Right kidney (tissue), 1 donor: ENCODE results near the gene FUCA1.

ENCODE experiments used
- DNase-seq: peaks from one replicate; pipeline ENCODE4 v3.0.0-alpha.2; 2016

FUCA1 gene

DNA sequence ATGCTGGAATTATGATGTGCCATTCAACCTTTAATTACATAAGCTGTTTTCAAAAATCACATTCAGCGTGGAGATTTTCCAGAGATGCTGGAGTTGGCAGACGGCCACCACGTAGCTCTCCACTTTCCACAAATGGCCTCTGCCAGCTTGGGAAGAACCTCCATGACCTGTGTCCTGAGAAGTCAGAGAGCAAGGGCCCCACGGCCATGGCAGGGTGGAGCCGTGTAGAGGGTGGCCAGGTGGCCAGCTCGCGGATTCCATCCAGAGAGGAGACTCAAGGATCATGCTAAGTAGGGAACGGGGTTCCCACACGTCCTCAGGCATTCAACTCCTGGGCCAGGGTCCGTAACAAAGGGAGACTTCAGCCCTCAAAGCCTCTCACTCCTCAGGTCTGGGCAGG, 66.2 kb downstream of the FUCA1 start:
- no peak for DNase-seq

DNA sequence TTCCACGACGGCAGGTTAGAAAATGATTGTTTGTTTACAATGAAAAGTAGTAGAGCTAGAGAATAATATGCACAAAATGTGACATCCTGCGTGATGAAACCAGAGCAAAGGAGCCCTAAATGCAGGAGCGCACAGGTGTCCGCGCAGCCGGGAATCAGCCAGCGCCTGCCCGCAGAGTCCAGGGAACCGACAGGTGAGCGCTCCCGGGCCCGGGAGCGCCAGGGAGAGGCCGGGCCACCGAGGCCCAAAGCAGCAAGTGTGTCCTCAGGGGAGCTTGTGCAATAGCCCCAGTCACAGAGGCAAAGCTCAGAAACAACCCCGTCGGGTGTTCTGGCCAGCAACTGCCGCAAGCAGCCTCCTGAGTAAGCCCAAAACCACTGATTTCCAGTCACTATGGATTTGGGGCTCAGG, 66.7 kb downstream of the FUCA1 start:
- DNase-seq, result no peak

DNA sequence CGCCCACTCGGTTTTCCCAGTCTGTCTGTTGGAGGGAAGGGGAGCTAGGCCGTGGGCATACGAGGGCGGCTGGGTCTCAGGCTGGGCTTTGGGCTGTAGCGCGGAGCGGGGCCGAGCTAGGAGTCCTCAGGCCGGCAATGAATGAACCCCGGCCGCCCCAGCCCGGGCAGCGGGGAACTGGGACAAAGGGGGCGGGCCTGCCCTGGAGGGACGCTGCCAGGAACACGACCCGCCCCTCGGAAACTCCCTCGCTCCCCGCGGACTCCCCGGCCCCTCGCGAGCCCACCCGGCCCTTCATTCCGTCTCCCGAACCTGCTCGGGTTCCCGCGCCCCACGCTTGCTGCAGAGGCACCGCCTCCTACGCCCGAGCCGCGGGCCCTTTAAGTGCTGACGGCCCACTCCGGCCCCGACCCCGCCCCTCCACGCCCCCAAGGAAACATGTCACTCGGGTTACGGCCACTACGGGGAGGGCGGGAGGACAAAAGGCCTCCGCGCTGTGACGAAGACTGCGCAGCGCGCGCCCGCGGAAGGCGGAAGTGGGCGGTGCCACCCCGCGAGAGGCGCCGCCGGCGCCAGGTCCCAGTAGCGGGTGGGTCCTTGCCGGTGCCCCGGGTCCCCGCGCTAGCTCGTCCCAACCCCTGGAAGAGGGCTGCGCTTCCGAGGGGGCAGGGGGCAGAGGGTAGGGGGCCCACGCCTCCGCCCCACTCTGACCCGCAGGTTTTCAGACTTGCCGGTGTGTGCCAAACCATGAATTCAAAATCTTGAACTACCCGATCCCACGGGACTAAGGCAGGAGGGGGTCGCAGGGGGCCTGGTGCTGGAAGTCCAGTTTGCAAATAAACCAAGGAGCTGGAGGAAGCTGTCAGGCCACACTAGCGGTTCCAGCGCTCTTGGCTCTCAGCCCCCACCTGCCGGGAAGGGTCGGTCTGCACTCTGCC, 67.4 kb downstream of the FUCA1 start, which contains the start of gene GALE:
GALE (minus strand) TSS at position 355 of the 938 bp plus-strand sequence. CDS start 1,747 bp downstream, outside the sequence.
- peak; percentile 84 for DNase-seq

DNA sequence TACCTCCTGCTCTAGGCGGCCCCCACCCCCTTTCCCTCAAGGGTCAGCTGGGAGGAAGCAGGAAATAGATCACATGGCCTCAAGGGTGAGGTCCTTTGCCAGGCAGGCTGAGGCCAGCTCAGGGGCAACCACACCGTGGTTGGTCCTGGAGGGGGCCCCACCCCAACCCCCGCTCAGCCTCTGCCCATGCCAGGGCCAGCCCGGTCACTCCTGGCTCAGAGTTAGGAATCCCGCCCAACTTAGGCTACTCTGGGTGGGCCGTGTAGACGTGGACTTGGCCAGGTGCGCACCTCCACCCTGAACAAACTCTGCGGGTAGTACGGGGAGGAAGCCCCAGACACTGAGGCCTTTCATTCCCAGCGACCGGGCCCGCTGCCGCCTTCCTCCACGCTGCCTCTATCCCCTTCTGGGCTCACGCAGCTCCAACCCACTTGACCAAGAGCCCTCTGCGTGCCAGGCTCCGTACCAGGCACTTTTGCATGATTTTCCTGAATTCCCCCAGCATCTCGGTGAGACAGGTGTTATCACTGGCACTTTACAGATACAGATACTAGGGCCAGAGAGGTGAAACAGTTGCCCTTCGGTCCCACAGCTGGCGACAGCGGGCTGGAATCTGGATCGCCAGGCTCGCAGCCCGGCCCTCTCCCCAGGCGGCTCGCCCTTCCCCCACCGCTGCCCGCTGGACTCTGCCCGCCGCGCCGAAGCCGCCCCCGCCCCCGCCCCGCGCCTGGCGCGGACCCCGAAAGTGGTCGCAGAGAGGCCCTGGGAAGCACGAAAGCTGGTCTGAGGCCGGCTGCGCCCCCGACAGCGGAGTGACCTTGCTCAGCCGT, 68.3 kb downstream of the FUCA1 start:
- DNase-seq, result peak; percentile 67

DNA sequence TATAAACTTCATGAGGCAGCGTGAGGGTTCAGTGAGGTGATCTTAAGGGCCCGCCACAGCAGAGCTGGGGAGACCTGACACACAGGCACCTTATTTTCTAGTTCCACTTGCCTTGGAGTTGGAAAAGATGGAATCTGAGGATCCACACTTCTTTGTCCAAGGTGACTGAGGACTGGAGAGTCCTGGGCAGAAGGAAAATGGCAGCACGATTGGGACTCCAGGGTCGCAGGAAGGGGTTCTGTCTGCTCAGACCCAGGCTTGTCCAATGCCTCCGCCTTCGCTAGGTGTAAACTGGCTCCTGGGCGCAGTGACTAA, 68.9 kb downstream of the FUCA1 start:
- no peak for DNase-seq

DNA sequence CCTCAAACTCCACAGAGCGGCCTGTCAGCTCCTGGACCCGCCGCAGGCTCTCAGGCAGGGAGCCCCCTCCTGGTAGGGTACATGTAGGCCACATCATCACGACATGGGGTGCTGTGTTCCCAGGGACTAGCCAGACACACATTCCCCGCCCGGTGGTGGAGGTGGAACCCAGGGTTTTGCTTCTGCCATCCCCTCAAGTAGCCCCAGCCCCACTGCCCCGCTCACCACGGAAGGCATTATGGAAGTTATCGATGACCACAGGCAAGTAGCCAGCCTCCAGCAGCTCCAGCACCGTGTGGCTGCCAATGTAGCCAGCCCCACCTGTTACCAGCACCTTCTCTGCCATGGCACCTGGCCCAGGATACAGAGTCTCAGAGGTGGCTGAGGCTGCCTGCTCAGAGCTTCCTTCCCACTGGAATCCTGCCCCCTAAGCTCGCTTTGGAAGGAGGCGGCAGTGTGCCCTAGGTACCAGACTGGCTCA, 69.4 kb downstream of the FUCA1 start:
- DNase-seq, result no peak

DNA sequence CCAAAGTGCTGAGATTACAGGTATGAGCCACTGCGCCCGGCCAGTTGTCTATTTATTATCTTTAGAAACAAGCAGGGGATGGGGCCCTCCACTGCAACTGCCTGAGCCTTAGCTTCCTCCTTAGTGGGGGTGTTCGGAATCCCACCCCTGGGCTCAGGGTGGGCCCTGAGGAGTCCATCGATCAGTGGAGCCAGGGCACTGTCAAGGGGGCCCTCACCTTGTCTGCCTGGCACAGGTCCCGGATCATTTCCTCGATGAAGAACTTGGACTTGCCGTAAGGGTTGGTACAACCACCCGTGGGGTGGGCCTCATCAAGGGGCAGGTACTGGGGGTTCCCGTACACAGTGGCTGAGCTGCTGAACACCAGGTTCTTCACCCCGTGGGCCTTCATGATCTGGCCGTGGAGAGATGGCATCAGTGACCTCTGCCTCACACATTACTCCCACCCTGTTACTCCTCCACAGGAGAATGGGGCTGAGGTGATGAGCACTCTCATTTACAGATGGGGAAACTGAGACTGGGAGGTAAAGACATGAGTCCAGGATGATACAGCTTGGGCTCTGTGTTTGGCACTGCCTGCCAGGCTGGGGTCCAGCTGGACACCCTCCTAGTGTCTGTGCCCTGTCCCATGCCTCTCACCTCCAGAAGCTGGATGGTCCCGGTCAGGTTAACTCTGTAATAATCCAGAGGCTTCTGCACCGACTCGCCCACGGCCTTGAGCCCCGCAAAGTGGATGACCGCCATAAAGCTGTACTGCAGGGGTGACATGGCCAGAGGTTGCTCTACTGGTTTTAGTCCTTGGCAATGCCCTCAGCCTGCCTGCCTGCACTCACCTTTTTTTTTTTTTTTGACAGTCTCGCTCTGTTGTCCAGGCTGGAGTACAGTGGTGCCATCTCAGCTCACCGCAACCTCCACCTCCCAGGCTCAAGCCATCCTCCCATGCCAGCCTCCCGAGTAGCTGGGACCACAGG, 70.3 kb downstream of the FUCA1 start:
- no peak for DNase-seq

DNA sequence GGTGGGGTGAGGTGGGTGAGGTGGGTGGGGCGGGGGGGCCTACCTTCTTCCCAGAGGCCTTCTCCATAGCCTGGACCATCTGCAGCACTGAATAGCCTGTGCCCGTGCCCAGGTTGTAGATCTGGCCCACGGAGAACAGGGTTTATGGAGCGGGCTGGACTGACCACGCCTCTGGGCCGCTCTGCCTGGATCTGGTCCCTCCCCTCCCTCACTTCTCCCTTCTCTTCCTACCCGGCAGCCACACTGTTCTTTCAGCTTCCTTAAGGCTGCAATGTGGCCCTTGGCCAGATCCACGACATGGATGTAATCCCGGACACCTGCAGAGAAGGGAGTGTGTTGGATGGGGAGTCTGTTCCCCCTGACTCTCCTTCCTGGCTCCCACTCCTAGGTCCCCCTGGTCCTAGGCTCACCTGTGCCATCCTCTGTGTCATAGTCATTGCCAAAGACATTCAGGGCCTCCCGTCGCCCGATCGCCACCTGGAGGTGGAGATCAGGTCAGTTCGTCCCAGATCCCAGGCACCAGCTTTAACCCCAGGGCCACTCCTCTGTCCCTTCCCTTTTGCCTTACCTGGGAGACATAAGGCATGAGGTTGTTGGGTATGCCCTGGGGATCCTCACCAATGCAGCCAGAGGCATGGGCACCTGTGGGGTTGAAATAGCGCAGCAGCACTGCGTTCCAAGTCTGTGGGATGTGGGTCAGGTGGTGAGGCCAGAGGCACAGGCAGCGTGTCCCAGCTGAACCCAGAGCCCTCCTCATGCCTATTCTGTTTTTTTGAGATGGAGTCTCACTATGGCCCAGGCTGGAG, 71.4 kb downstream of the FUCA1 start:
- DNase-seq, result no peak

DNA sequence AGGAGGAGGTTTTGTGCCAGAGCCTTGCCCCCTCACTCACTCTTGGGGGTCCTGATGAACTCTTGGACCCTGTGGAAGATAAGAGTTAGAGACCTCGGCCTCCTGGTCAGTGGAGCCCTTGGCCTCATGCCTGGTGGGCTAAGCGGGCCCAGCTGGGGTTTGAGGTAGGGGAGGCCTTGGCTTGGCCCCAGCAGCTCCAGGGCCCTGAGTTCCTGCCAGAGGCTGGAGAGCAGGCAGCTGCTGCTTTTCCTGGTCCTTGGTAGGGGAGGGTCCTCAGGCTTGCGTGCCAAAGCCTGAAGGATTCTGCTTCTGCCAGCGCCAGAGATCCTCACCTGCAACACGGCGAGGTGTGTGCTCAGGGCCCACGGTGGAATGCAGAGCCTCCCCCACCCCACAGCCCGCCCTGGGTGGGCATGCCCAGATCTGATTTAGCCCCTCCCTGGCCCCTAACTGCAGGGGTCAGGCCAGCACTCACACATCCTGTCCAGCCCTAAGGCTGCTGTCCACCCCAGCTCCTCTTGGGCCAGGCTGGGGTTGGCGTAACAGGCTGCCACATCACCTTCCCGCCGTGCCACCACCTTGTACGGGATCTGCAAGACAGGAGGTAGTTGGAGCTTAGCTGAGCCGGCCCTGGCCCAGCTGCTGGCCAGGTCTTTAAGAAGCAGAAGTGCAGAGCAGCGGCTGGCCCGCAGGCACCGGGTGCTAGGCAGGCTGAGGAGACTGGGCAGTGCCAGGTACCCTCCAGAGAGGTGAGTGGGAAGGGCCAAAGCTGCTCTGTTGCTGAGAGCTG, 72.2 kb downstream of the FUCA1 start:
- DNase-seq, result no peak
